ENCODE data around the gene FBXL4. TPM values are rescaled to one million over a fixed set of nuclear protein-coding genes. Genes with fewer than 3 reads are reported as not detected.

Gene FBXL4
- total and polyA plus RNA-seq, 10 of the 15 experiments (the other 5 are each of a cell fraction or from before 2014, with no cell fraction given), result 2.9 to 16.9 (median 7.2) TPM

- TF ChIP-seq BCLAF1 (IDR thresholded peaks at IDR 0.05), result no peak
- no peak for TF ChIP-seq TCF7 (IDR thresholded peaks at IDR 0.05; ENCODE audit: borderline replicate concordance)
- no peak for TF ChIP-seq MAX (IDR thresholded peaks at IDR 0.05; ENCODE audit: low read depth, low read length)
- TF ChIP-seq IKZF1 (conservative IDR thresholded peaks at IDR 0.05), result no peak
Observed at GRCh38 chr6:98995116-98995515, 47.4 kb upstream of the FBXL4 start (continued).

- Histone ChIP-seq H3K9ac (ENCODE audit: control insufficient read depth, insufficient read depth, low read length) (no peak overlapping the region), H3K36me3 (ENCODE audit: control insufficient read depth in 2 of 2, insufficient read depth in 2 of 2, low read length in 1 of 2) (no peaks in the 10 kb centered on the region), H3K79me2 (ENCODE audit: control insufficient read depth, insufficient read depth, low read length) (no peaks in the 10 kb centered on the region), H2AFZ (ENCODE audit: control insufficient read depth, low read depth, low read length) (no peak overlapping the region), H3K4me3 (no peak overlapping the region), H4K20me1 (ENCODE audit: control insufficient read depth, insufficient read depth) (no peaks in the 10 kb centered on the region), H3K4me2 (ENCODE audit: control insufficient read depth, insufficient read depth) (no peak overlapping the region), H3K9me3 (replicated peaks; ENCODE audit: control insufficient read depth, insufficient read depth, low read length) (no peaks in the 10 kb centered on the region), H3K27ac (ENCODE audit: control insufficient read depth, insufficient read depth) (no peak overlapping the region), H3K4me1 (ENCODE audit: control insufficient read depth, insufficient read depth, low read length) (no peaks in the 10 kb centered on the region), H3K27me3 (replicated peaks in 1 of 2; ENCODE audit: control insufficient read depth in 2 of 2, insufficient read depth in 2 of 2, low read length in 1 of 2) (no peaks in the 10 kb centered on the region; a peak in 1 of 4 replicates)
- BruUV-seq (replicated peaks), result no TSS peak
- 0% methylated on average over 1 of the region's 1 CpG for WGBS (ENCODE audit: insufficient coverage, insufficient replicate concordance, low lambda C conversion rate, missing lambda C conversion rate)
- no peak for ATAC-seq
- FAIRE-seq, result no peak
- RAD21 ChIA-PET (ENCODE audit: unreplicated experiment), result no interaction called here
- SMC1A ChIA-PET (ENCODE audit: uncharacterized antibody, unreplicated experiment), result no interaction called here
- CTCF ChIA-PET, result no interaction called here
- in situ Hi-C loops (cut with MboI) (no loop called here), intact Hi-C loops (cut with micrococcal nuclease; ENCODE audit: unreplicated experiment) (no loop called here)
- POLR2A ChIA-PET, result no interaction called here
- DNase-seq (ENCODE audit: low read depth, low spot score), result no peak
- TF ChIP-seq CHD2 (IDR thresholded peaks at IDR 0.05; ENCODE audit: borderline replicate concordance, low read depth, low read length) (no peak), NFYB (IDR thresholded peaks at IDR 0.05; ENCODE audit: insufficient read depth, low read depth, low read length) (no peak), SIN3A (IDR thresholded peaks at IDR 0.05; ENCODE audit: low read depth, low read length) (no peak), IKZF2 (IDR thresholded peaks at IDR 0.05) (no peak), ZNF687 (IDR thresholded peaks at IDR 0.05) (no peak), ZNF24 (IDR thresholded peaks at IDR 0.05) (no peak), BACH1 (IDR thresholded peaks at IDR 0.05; ENCODE audit: borderline replicate concordance) (no peak), TAF1 (IDR thresholded peaks at IDR 0.05; ENCODE audit: borderline replicate concordance, low read depth, low read length) (no peak), CHD4 (IDR thresholded peaks at IDR 0.05) (no peak), ZNF207 (IDR thresholded peaks at IDR 0.05; ENCODE audit: borderline replicate concordance) (no peak), SMAD1 (IDR thresholded peaks at IDR 0.05; ENCODE audit: low read depth, partially characterized antibody) (no peak), MLLT1 (IDR thresholded peaks at IDR 0.05) (no peak), NFYA (IDR thresholded peaks at IDR 0.05; ENCODE audit: borderline replicate concordance, low read depth, low read length) (no peak)
Observed at GRCh38 chr6:98992535-98992934, 44.8 kb upstream of the FBXL4 start.
